ENCODE measurements around the gene ACE. TPM values are rescaled to one million over a fixed set of nuclear protein-coding genes. Genes with fewer than 3 reads are reported as not detected.

The ACE gene
- total RNA-seq, 1 experiment from 2014 or later, result 5.4 TPM

DNA sequence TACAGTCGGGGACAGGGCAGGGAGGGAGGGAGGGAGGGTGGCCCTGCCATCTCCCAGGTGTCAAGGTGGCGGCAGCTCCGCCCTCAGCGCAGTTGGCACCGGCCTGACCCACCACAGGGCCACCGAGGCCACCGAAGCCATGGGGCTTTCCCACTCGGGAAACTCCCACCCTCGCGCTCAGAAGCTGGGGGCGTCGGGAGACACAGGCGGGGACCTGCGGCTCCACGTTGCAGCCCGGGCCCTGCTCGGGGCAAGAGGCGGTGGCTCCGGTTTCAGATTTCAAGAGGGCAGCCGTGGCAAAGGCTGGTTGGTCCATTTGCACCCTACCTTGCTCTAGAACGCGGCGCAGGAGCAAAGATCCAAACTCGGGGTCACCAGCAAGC is 31.3 kb upstream of the ACE start:
- no CpG with 5 or more reads among the region's 24 CpGs for WGBS (ENCODE audit: extremely low coverage, insufficient read length, low lambda C conversion rate)
- Histone ChIP-seq H2AFZ (ENCODE audit: low read length) (no peak overlapping the region), H3K9me3 (ENCODE audit: control insufficient read depth, low read depth, low read length) (no peaks in the 10 kb centered on the region), H2BK120ac (ENCODE audit: low read depth, low read length, poor library complexity, severe bottlenecking) (no peak overlapping the region), H3K14ac (ENCODE audit: insufficient read depth, low read length) (peak overlapping the region; percentile 83; the same call in 1 of the 2 replicates), H3K4ac (ENCODE audit: low read depth, low read length) (no peak overlapping the region), H3K4me1 (ENCODE audit: insufficient read depth, low read length) (peaks cover 2% of the 10 kb centered on the region; the same call in 1 of the 2 replicates), H2BK15ac (ENCODE audit: low read depth, low read length) (no peak overlapping the region), H3K4me2 (ENCODE audit: insufficient read depth, insufficient read length, low read length) (peak overlapping the region; percentile 36), H3K23me2 (ENCODE audit: insufficient read length, low read depth, low read length, poor library complexity, severe bottlenecking) (peaks cover 14% of the 10 kb centered on the region), H4K8ac (replicated peaks; ENCODE audit: insufficient read length, low read depth, low read length) (no peak overlapping the region), H4K91ac (ENCODE audit: insufficient read length, low read depth, low read length) (no peak overlapping the region), H2BK12ac (ENCODE audit: insufficient read length, low read depth, low read length) (no peak overlapping the region), H3K18ac (ENCODE audit: insufficient read length, low read depth, low read length) (peak overlapping the region; percentile 90), H3K9ac (ENCODE audit: extremely low read depth, insufficient read length, low read length) (peak overlapping the region; percentile 20), H4K20me1 (ENCODE audit: control insufficient read depth, insufficient read depth, insufficient read length) (peaks cover 4% of the 10 kb centered on the region), H2AK5ac (ENCODE audit: insufficient read length, low read length) (no peak overlapping the region), H4K5ac (ENCODE audit: insufficient read length, low read depth, low read length) (no peak overlapping the region), H3K79me1 (ENCODE audit: insufficient read depth, low read depth, low read length, poor library complexity, severe bottlenecking) (no peaks in the 10 kb centered on the region), H3T11ph (ENCODE audit: low read length) (no peak overlapping the region), H3K23ac (ENCODE audit: insufficient read length, low read depth, low read length) (no peak overlapping the region), H3K27ac (ENCODE audit: insufficient read length, low read depth, low read length) (no peak overlapping the region), H3K79me2 (ENCODE audit: insufficient read depth, low read length) (no peaks in the 10 kb centered on the region), H2BK20ac (ENCODE audit: low read depth, low read length, poor library complexity, severe bottlenecking) (no peak overlapping the region), H2BK5ac (ENCODE audit: insufficient read length, low read length) (no peak overlapping the region), H3K56ac (ENCODE audit: insufficient read length, low read depth, low read length) (no peak overlapping the region), H3K27me3 (ENCODE audit: insufficient read depth, low read length) (no peaks in the 10 kb centered on the region; the same call in 1 of the 2 replicates)
- DNase-seq, result peak; percentile 83
- H3K27ac Mint-ChIP-seq, result no peak overlapping the region
- H3K4me1 Mint-ChIP-seq, result peaks cover 27 to 42% of the 10 kb centered on the region in 2 experiments
- TF ChIP-seq CTCF (conservative IDR thresholded peaks at IDR 0.05), result no peak
- H3K36me3 Mint-ChIP-seq (ENCODE audit: insufficient read depth in 1 of 3, low read depth in 3 of 3), result 0 out of 7 replicates have a peak, but pooled peaks cover 0 to 4% (median 0%) of the 10 kb centered on the region in 3 experiments
- peak overlapping the region; percentile 66 to 77 for H3K4me3 Mint-ChIP-seq
- peaks cover 23% of the 10 kb centered on the region for H3K27me3 Mint-ChIP-seq (ENCODE audit: low read depth)
- H3K9me3 Mint-ChIP-seq, result peaks cover 0 to 3% of the 10 kb centered on the region in 2 experiments; a peak in 1 of 5 replicates

Measured in H9 (cell line).